ENCODE results near the gene AKAP14. TPM values are rescaled to one million over a fixed set of nuclear protein-coding genes. Genes with fewer than 3 reads are reported as not detected.
"Not testable (repeated sequence)": the region's sequence is repeated elsewhere in the genome, so short reads cannot be mapped to it uniquely, and the experiment has no call there.

Gene AKAP14
- polyA plus RNA-seq, 6 donors from 2014 or later = not detected

- peak; percentile 45 for DNase-seq
- H3K9me3 Mint-ChIP-seq = no peaks in the 10 kb centered on the region
- no peaks in the 10 kb centered on the region for H3K27me3 Mint-ChIP-seq
- no peaks in the 10 kb centered on the region for H3K36me3 Mint-ChIP-seq
- H3K4me1 Mint-ChIP-seq = peaks cover 6 to 10% (median 6%) of the 10 kb centered on the region in 3 donors
- peak; percentile 80 to 92 for ATAC-seq (ENCODE audit: low read depth in 2 of 2)
- no peak overlapping the region for H3K27ac Mint-ChIP-seq
- H3K4me3 Mint-ChIP-seq = peak overlapping the region in 7 of 8 donors; percentile 24 to 73 (median 56)
These were observed 7.8 kb upstream of the AKAP14 start for GRCh38 chrX:119887721-119888425.

GRCh38 chrX:119890626-119891025, 5.1 kb upstream of the AKAP14 start:
- not testable (repeated sequence) for H3K36me3 Mint-ChIP-seq; H3K4me3 Mint-ChIP-seq; H3K27me3 Mint-ChIP-seq; H3K9me3 Mint-ChIP-seq; DNase-seq; H3K27ac Mint-ChIP-seq; ATAC-seq (ENCODE audit: low read depth in 2 of 2)
- H3K4me1 Mint-ChIP-seq = peaks cover 6 to 10% (median 6%) of the 10 kb centered on the region in 3 donors

GRCh38 chrX:119891961-119892692, 3.6 kb upstream of the AKAP14 start:
- not testable (repeated sequence) for DNase-seq; H3K27ac Mint-ChIP-seq; H3K4me3 Mint-ChIP-seq; H3K9me3 Mint-ChIP-seq; H3K4me1 Mint-ChIP-seq; H3K36me3 Mint-ChIP-seq; ATAC-seq (ENCODE audit: low read depth in 2 of 2); H3K27me3 Mint-ChIP-seq

GRCh38 chrX:119899125-119899524, 3.4 kb downstream of the AKAP14 start:
- ATAC-seq (ENCODE audit: low read depth in 2 of 2) (no peak), DNase-seq (no peak)
- no peaks in the 10 kb centered on the region for H3K27me3 Mint-ChIP-seq
- no peak overlapping the region for H3K4me3 Mint-ChIP-seq
- no peaks in the 10 kb centered on the region for H3K4me1 Mint-ChIP-seq
- H3K36me3 Mint-ChIP-seq = no peaks in the 10 kb centered on the region
- H3K27ac Mint-ChIP-seq = peak overlapping the region in 1 of 6 donors; percentile 77
- H3K9me3 Mint-ChIP-seq = peaks cover 0 to 2% (median 0%) of the 10 kb centered on the region in 7 donors

GRCh38 chrX:119900976-119901375, 5.3 kb downstream of the AKAP14 start:
- Mint-ChIP-seq H3K27ac (no peak overlapping the region), H3K4me1 (no peaks in the 10 kb centered on the region), H3K4me3 (no peak overlapping the region), H3K9me3 (peaks cover 0 to 2% (median 0%) of the 10 kb centered on the region in 7 donors), H3K27me3 (no peaks in the 10 kb centered on the region), H3K36me3 (no peaks in the 10 kb centered on the region)
- DNase-seq = no peak
- ATAC-seq (ENCODE audit: low read depth in 2 of 2) = no peak

- no peaks in the 10 kb centered on the region for H3K27me3 Mint-ChIP-seq
- H3K4me3 Mint-ChIP-seq = no peak overlapping the region
- peaks cover 0 to 3% (median 0%) of the 10 kb centered on the region in 7 donors for H3K9me3 Mint-ChIP-seq
- no peak for DNase-seq
- no peaks in the 10 kb centered on the region for H3K36me3 Mint-ChIP-seq
- H3K27ac Mint-ChIP-seq = peak overlapping the region in 1 of 6 donors; percentile 8
- ATAC-seq (ENCODE audit: low read depth in 2 of 2) = no peak
- H3K4me1 Mint-ChIP-seq = no peaks in the 10 kb centered on the region
These were observed 20.6 kb downstream of the AKAP14 start for GRCh38 chrX:119916310-119916709.

- Mint-ChIP-seq H3K4me3 (peak overlapping the region in 1 of 8 donors; percentile 12), H3K4me1 (no peaks in the 10 kb centered on the region)
These were observed 22.2 kb downstream of the AKAP14 start for GRCh38 chrX:119917877-119918276.

GRCh38 chrX:119919835-119920585, 24.3 kb downstream of the AKAP14 start:
- no peak for ATAC-seq (ENCODE audit: low read depth in 2 of 2)
- no peak overlapping the region for H3K4me3 Mint-ChIP-seq
- no peak for DNase-seq
- H3K4me1 Mint-ChIP-seq = no peaks in the 10 kb centered on the region
- no peak overlapping the region for H3K27ac Mint-ChIP-seq
- H3K36me3 Mint-ChIP-seq = peaks cover 0 to 1% of the 10 kb centered on the region in 2 donors
- H3K9me3 Mint-ChIP-seq = peaks cover 0 to under 1% (median 0%) of the 10 kb centered on the region in 7 donors
- H3K27me3 Mint-ChIP-seq = no peaks in the 10 kb centered on the region

More at GRCh38 chrX:119917877-119918276, 22.2 kb downstream of the AKAP14 start:
- Mint-ChIP-seq H3K27ac (peak overlapping the region in 1 of 6 donors; percentile 87), H3K9me3 (peaks cover 0 to 3% (median 0%) of the 10 kb centered on the region in 7 donors), H3K36me3 (no peaks in the 10 kb centered on the region), H3K27me3 (no peaks in the 10 kb centered on the region)
- no peak for ATAC-seq (ENCODE audit: low read depth in 2 of 2)
- no peak for DNase-seq

- H3K36me3 Mint-ChIP-seq; H3K4me1 Mint-ChIP-seq; H3K4me3 Mint-ChIP-seq; H3K27me3 Mint-ChIP-seq; H3K27ac Mint-ChIP-seq; H3K9me3 Mint-ChIP-seq; DNase-seq; ATAC-seq (ENCODE audit: low read depth in 2 of 2): not testable (repeated sequence)
These were observed 26.7 kb downstream of the AKAP14 start for GRCh38 chrX:119922391-119922790.

GRCh38 chrX:119935215-119935874, 39.7 kb downstream of the AKAP14 start:
- Mint-ChIP-seq H3K4me3 (no peak overlapping the region), H3K36me3 (peaks cover 0 to 7% of the 10 kb centered on the region in 2 donors), H3K4me1 (no peaks in the 10 kb centered on the region), H3K27me3 (no peaks in the 10 kb centered on the region), H3K27ac (no peak overlapping the region), H3K9me3 (no peaks in the 10 kb centered on the region)
- ATAC-seq (ENCODE audit: low read depth in 2 of 2) (no peak), DNase-seq (no peak)

GRCh38 chrX:119941336-119941735, 45.6 kb downstream of the AKAP14 start:
- Mint-ChIP-seq H3K4me1 (peaks cover 9 to 20% (median 17%) of the 10 kb centered on the region in 3 donors), H3K36me3 (peaks cover 0 to 9% of the 10 kb centered on the region in 2 donors), H3K27ac (peak overlapping the region in 2 of 6 donors; percentile 43 to 47), H3K27me3 (no peaks in the 10 kb centered on the region), H3K4me3 (peak overlapping the region in 5 of 8 donors; percentile 26 to 99 (median 60)), H3K9me3 (peaks cover 0 to 5% (median 2%) of the 10 kb centered on the region in 7 donors)
- no peak for DNase-seq
- ATAC-seq (ENCODE audit: low read depth in 2 of 2) = no peak

- peaks cover 9 to 20% (median 17%) of the 10 kb centered on the region in 3 donors for H3K4me1 Mint-ChIP-seq
- H3K9me3 Mint-ChIP-seq = peaks cover 0 to 5% (median 2%) of the 10 kb centered on the region in 7 donors
- peaks cover 0 to 9% of the 10 kb centered on the region in 2 donors for H3K36me3 Mint-ChIP-seq
- DNase-seq (no peak), ATAC-seq (ENCODE audit: low read depth in 2 of 2) (no peak)
- H3K4me3 Mint-ChIP-seq = peak overlapping the region; percentile 87 to 99 (median 94)
- peak overlapping the region in 5 of 6 donors; percentile 59 to 97 (median 96) for H3K27ac Mint-ChIP-seq
- no peaks in the 10 kb centered on the region for H3K27me3 Mint-ChIP-seq
These were observed 46.6 kb downstream of the AKAP14 start for GRCh38 chrX:119942173-119942819.

Measured in naive B cell (primary cell).